Stimulated activated memory B cell treated with anti-CD40 and anti-IgM and Interleukin-4, amounts not matched to agents 10 μg/mL and 1 μg/mL and 100 μg/mL, for 72 hours (primary cell): ENCODE results near the gene RARA.
A peak's percentile ranks its signal among the peaks of the same experiment; 100 is the strongest.
"Not testable (repeated sequence)": the region's sequence is repeated elsewhere in the genome, so short reads cannot be mapped to it uniquely, and the experiment has no call there.

Experiments used
- ATAC-seq: fragments of 150-1000 bp; cut with Tn5 transposase; 2 replicates; pipeline ENCODE4 v1.10.0; 2021
- H3K27ac Mint-ChIP-seq: one replicate; pipeline ENCODE4 v1.8.0; 2022; ENCODE audit warnings: mild to moderate bottlenecking, mixed read lengths
- H3K27me3 Mint-ChIP-seq: one replicate; pipeline ENCODE4 v1.8.0; 2022; ENCODE audit warnings: mixed read lengths
- H3K36me3 Mint-ChIP-seq: one replicate; pipeline ENCODE4 v1.8.0; 2022; ENCODE audit warnings: mixed read lengths
- H3K4me1 Mint-ChIP-seq: one replicate; pipeline ENCODE4 v1.8.0; 2022; ENCODE audit warnings: mixed read lengths
- H3K4me3 Mint-ChIP-seq: one replicate; pipeline ENCODE4 v1.8.0; 2022; ENCODE audit warnings: mild to moderate bottlenecking, moderate library complexity, mixed read lengths
- H3K9me3 Mint-ChIP-seq: one replicate; pipeline ENCODE4 v1.8.0; 2022; ENCODE audit warnings: mixed read lengths

Gene RARA

DNA sequence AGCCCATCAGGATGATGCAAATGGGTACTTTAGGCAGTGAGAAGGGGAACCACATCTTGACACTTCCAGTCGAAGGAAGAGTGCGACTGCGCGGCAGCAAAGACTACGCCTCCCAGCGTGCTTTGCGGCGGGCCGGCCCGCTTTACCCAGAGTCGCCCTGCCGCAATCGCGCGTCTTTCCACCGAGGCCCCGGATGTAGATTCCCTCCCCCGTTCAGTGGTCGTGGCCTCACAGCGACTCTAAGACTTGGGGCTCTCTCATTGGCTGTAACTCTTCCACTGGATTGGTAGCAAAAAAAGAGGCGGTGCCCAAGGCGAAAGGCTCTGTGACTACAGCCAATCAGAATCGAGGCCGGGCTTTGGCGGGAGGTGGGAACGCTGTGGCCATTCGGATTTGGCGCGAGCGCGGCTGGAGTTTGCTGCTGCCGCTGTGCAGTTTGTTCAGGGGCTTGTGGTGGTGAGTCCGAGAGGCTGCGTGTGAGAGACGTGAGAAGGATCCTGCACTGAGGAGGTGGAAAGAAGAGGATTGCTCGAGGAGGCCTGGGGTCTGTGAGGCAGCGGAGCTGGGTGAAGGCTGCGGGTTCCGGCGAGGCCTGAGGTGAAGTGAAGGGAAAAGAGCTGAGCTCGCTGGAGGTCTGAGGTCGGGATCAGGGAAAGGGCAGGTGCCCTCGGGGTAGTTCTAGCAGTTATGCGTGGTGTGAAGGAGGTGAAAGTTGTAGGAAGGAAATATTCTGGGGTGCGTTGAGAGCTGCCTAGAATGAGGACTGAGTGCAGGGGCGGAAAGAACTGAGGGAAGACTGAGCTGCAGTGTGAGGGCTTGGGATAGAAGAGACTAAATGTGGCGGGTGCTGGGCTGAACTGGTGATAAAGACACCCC, 21.2 kb upstream of the RARA start, which contains the start of gene CDC6:
TSS of gene CDC6 (plus strand) at position 386 of the 876 bp plus-strand sequence. CDS start 1,542 bp downstream, outside the sequence.
- Mint-ChIP-seq H3K27ac (peak within 1 kb of the TSS; percentile 83), H3K27me3 (no peaks in the 10 kb centered on the region), H3K9me3 (no peaks in the 10 kb centered on the region), H3K4me1 (peaks cover 19% of the 10 kb centered on the region), H3K36me3 (peaks cover 5% of the 10 kb centered on the region), H3K4me3 (peak within 1 kb of the TSS; percentile 97)
- ATAC-seq: peak; percentile 99

DNA sequence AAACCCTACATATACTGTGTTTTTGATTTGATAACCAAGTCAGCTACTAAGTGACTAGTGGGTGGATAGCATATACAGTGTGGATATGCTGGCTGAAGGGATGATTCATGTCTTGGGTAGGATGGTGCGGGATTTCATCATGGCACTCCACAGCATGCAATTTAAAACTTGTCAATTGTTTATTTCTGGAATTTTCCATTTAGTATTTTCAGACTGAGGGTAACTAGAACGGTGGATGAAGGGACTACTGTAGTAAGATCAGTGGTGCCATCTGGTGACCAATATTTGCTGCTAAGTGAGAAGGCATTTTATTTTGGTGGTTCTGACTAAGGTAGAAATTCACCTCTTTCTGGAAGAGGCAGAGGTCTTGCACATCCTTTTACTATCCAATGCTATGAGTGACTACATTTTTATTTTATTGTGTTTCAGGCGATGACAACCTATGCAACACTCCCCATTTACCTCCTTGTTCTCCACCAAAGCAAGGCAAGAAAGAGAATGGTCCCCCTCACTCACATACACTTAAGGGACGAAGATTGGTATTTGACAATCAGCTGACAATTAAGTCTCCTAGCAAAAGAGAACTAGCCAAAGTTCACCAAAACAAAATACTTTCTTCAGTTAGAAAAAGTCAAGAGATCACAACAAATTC, 18.2 kb upstream of the RARA start:
- no peaks in the 10 kb centered on the region for H3K27me3 Mint-ChIP-seq
- H3K36me3 Mint-ChIP-seq: peaks cover 8% of the 10 kb centered on the region
- ATAC-seq: no peak
- no peak overlapping the region for H3K27ac Mint-ChIP-seq
- H3K9me3 Mint-ChIP-seq: no peaks in the 10 kb centered on the region
- H3K4me3 Mint-ChIP-seq: no peak overlapping the region
- H3K4me1 Mint-ChIP-seq: peaks cover 19% of the 10 kb centered on the region

DNA sequence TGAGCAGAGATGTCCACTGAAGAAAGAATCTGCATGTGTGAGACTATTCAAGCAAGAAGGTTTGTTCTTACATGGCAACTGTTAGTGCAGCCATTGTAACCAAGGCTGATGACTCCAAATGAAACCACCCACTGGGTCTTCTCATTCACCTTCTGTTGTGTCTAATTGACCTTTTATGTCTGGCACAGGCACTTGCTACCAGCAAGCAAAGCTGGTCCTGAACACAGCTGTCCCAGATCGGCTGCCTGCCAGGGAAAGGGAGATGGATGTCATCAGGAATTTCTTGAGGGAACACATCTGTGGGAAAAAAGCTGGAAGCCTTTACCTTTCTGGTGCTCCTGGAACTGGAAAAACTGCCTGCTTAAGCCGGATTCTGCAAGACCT, 17.7 kb upstream of the RARA start:
- Mint-ChIP-seq H3K4me1 (peaks cover 19% of the 10 kb centered on the region), H3K27ac (no peak overlapping the region), H3K9me3 (no peaks in the 10 kb centered on the region), H3K27me3 (no peaks in the 10 kb centered on the region), H3K4me3 (no peak overlapping the region), H3K36me3 (peaks cover 11% of the 10 kb centered on the region)
- ATAC-seq: no peak

DNA sequence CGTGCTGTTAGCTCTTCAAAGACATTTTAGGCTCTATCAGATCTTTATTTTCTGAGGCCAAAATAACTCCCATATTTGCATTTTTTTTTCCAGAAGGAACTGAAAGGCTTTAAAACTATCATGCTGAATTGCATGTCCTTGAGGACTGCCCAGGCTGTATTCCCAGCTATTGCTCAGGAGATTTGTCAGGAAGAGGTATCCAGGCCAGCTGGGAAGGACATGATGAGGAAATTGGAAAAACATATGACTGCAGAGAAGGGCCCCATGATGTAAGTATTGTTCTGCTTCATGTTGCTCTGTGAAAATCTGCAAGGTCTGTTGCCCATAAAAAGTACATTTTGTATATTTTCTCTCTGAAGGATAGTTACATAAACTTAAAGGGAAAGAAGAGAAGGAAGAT, 15.6 kb upstream of the RARA start:
- no peak for ATAC-seq
- peaks cover 5% of the 10 kb centered on the region for H3K4me1 Mint-ChIP-seq
- no peaks in the 10 kb centered on the region for H3K9me3 Mint-ChIP-seq
- peaks cover 11% of the 10 kb centered on the region for H3K36me3 Mint-ChIP-seq
- no peak overlapping the region for H3K27ac Mint-ChIP-seq
- no peaks in the 10 kb centered on the region for H3K27me3 Mint-ChIP-seq
- H3K4me3 Mint-ChIP-seq: no peak overlapping the region

DNA sequence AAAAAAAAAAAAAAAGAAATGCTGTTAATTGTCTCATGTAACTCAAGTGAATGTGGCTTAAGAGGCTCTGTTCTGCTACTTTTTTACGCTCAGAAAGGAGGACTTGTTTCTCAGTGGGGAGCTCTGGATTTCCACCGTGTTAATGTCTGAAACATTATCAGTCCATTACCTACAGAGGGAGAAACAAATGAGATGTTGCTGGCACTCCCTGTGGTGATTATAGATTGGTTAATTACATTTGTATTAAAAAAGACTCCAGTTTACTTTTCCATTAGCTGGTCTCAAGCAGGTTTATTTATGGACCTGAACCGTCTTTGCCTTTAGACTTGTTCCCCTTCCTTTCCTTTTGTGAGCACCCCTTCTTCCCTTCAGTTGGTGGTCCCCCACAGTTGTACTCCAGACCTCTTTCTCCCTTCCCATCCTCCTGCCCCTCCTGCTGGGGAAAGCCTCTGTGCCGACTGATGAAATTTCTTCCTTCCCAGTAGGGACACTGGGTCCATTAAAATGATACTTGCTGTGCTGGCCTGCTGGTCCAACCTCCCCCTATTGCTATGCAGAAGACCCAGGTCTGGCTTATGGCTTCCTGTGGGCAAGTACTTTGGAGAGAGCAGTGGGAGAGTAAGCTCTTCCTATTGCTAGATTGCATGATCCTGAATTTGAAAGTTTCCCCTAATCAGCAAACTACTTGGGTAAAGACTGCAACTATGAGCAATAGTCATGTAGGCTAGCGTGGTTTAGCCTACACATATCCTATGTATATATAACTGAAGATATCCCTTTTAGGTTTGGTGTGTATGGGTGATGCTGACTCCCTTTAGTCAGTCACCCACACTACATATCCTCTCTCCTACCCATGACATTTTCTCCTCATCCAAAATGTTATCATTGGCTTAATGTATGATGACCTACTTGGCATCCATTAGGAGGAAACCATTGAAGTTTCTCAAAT, 13.2 kb upstream of the RARA start:
- ATAC-seq: no peak
- H3K27me3 Mint-ChIP-seq: no peaks in the 10 kb centered on the region
- peak overlapping the region; percentile 24 for H3K27ac Mint-ChIP-seq
- H3K4me3 Mint-ChIP-seq: no peak overlapping the region
- no peaks in the 10 kb centered on the region for H3K9me3 Mint-ChIP-seq
- peaks cover 4% of the 10 kb centered on the region for H3K4me1 Mint-ChIP-seq
- peaks cover 10% of the 10 kb centered on the region for H3K36me3 Mint-ChIP-seq

DNA sequence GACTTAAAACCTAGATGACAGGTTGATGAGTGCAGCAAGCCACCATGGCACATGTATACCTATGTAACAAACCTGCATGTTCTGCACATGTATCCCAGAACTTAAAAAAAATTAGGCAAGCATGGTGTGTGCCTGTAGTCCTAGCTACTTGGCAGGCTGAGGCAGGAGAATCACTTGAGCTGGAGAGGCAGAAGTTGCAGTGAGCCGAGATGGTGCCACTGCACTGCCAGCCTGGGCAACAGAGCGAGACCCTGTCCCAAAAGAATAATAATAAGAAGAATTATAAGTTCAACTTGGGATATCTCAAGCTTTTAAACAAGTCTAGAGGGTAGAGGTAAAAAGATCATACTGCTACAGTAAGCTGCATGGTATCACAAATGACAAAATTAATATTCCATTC, 11.5 kb upstream of the RARA start:
- no peak overlapping the region for H3K4me3 Mint-ChIP-seq
- no peaks in the 10 kb centered on the region for H3K27me3 Mint-ChIP-seq
- peaks cover 6% of the 10 kb centered on the region for H3K36me3 Mint-ChIP-seq
- H3K4me1 Mint-ChIP-seq: no peaks in the 10 kb centered on the region
- no peaks in the 10 kb centered on the region for H3K9me3 Mint-ChIP-seq
- ATAC-seq: no peak
- no peak overlapping the region for H3K27ac Mint-ChIP-seq

DNA sequence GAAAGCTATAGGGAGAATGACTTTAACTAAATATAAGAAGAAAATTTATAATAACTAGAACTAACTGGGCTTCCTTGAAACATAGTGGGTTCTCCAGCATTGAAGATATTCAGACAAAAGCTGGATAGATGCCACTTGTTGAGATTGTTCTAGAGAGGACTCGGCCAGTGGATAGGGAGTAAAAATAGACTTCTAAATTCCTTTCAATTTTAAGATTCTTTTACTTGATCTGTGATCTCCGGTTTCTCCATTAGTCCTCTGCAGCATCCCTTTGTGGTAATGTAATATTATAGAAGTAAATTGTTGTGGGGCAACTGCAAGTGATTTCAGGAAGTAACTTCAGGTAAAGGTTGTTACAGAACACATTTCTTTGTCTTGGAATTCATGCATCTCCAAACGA, 10.3 kb upstream of the RARA start:
- ATAC-seq: no peak
- H3K4me1 Mint-ChIP-seq: peaks cover 7% of the 10 kb centered on the region
- H3K4me3 Mint-ChIP-seq: no peak overlapping the region
- peaks cover 6% of the 10 kb centered on the region for H3K36me3 Mint-ChIP-seq
- H3K27ac Mint-ChIP-seq: no peak overlapping the region
- no peaks in the 10 kb centered on the region for H3K27me3 Mint-ChIP-seq
- H3K9me3 Mint-ChIP-seq: no peaks in the 10 kb centered on the region

DNA sequence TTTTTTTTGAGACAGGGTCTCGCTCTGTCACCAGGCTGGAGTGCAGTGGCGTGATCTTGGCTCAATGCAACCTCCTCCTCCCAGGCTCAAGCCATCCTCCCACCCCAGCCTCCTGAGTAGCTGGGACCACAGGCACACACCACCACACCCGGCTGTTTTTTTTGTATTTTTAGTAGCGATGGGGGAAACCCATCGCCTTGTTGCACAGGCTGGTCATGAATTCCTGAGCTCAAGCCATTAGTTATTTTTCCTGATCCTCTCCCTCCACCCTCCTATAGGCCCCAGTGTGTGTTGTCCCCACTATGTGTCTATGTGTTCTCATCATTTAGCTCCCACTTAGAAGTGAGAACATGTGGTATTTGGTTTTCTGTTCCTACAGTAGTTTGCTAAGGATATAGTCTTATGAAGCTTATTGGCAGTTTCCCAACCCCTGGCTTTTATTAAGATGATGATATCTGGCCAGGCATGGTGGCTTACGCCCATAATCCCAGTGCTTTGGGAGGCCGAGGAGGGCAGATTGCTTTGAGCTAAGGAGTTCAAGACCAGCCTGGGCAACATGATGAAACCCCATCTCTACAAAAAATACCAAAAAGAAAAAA, 9.7 kb upstream of the RARA start:
- ATAC-seq, H3K27me3 Mint-ChIP-seq, H3K9me3 Mint-ChIP-seq, H3K36me3 Mint-ChIP-seq, H3K4me1 Mint-ChIP-seq, H3K27ac Mint-ChIP-seq, H3K4me3 Mint-ChIP-seq: not testable (repeated sequence)

DNA sequence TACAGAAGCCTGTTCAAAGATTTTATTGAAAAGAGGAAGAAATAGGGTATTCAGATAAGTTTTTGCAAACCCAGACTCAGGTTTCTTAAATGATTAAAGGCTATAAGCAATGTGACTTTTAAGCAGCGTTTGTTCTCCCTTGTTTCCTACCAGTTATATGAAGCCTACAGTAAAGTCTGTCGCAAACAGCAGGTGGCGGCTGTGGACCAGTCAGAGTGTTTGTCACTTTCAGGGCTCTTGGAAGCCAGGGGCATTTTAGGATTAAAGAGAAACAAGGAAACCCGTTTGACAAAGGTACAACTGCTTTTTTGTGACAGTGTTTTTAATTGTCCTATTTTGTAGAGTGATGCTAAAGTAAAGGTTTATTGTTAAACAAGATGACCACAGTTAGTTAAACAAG, 7.7 kb upstream of the RARA start:
- no peak for ATAC-seq
- H3K36me3 Mint-ChIP-seq: no peaks in the 10 kb centered on the region
- no peaks in the 10 kb centered on the region for H3K9me3 Mint-ChIP-seq
- H3K4me1 Mint-ChIP-seq: peaks cover 7% of the 10 kb centered on the region
- no peaks in the 10 kb centered on the region for H3K27me3 Mint-ChIP-seq
- no peak overlapping the region for H3K4me3 Mint-ChIP-seq
- no peak overlapping the region for H3K27ac Mint-ChIP-seq

DNA sequence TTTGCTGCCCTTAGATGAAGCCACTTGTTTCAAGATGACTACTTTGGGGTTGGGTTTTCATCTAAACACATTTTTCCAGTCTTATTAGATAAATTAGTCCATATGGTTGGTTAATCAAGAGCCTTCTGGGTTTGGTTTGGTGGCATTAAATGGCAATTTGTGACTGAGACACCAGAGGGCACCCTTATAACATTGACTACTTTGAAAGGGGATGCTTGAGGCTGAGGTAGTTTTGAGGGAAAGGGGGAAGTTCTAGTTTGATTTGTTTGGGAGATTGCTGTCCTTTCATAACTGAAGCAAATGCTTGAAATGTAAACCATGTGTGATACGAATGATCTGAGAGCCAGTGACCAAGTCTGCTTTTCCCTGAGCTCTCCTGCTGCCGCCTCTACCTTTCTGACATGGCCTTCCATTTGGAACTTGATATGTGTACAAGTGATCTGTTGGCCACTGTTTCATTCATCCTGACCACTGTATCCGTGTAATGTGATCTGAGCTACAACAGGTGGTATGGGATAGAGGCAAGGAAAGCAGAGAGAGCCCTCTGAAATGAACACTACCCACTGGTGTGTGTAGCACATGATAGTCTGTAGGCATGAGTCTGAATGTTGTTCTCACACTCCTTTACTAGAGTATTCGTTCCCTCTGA, 5.8 kb upstream of the RARA start:
- no peak overlapping the region for H3K4me3 Mint-ChIP-seq
- H3K27me3 Mint-ChIP-seq: no peaks in the 10 kb centered on the region
- no peaks in the 10 kb centered on the region for H3K36me3 Mint-ChIP-seq
- no peak overlapping the region for H3K27ac Mint-ChIP-seq
- peak; percentile 72 for ATAC-seq
- no peaks in the 10 kb centered on the region for H3K9me3 Mint-ChIP-seq
- H3K4me1 Mint-ChIP-seq: peaks cover 7% of the 10 kb centered on the region

DNA sequence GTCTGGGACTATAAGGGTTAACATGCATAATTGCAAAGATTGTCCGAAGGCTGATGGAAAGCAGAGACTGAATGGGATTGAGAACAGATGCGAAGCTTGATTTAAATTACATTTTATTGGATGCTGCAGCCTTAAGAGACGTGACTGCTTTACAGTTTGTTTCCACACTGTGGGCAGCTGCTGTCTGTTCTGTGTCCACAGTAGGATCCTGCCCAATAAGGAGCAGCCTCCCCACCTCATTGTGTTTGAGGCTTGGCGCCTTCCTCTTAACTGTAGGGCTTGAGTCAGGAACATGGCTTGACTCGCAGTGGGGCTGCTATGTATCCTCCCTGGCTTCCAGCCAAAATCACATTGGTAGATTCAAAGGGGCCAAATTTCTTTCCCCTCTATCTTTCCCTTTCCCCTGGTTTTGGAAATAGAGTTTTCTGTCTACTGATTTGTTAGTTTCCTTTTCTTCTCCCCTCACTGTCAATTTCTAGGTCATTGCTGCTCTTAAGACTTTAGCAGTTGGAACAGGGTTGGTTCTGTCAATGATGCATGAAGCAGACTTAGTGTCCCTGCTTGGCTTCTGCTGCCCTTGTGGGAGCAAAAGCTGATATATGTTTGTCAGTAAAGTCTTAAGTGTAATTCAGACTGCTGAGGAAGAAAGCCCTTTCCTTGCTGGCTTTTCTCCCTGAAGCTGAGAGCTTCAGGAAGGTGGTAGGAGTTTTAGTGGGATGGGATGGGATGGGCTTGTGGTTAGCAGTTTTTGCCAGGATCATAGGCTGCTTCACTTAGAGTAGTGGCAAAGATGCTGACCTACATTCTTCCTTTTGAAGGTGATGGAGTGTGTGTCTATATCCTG, 5.0 kb upstream of the RARA start:
- no peaks in the 10 kb centered on the region for H3K36me3 Mint-ChIP-seq
- H3K4me3 Mint-ChIP-seq: no peak overlapping the region
- no peaks in the 10 kb centered on the region for H3K27me3 Mint-ChIP-seq
- H3K4me1 Mint-ChIP-seq: peaks cover 7% of the 10 kb centered on the region
- no peak for ATAC-seq
- H3K9me3 Mint-ChIP-seq: no peaks in the 10 kb centered on the region
- peak overlapping the region; percentile 7 for H3K27ac Mint-ChIP-seq

DNA sequence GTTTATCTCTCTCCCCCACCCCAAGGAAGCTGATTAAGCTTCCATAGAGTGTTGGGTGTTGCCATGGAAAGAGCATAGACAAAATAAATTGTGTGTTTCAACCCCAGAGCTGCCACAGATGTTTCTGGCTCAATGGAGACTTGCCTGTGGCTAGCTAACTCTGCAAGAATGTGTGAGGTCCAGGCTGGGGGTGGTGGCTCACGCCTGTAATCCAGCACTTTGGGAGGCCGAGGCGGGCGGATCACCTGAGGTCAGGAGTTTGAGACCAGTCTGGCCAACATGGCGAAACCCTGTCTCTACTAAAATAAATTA, 4.5 kb upstream of the RARA start:
- peak overlapping the region; percentile 7 for H3K27ac Mint-ChIP-seq
- not testable (repeated sequence) for ATAC-seq, H3K4me3 Mint-ChIP-seq, H3K27me3 Mint-ChIP-seq, H3K4me1 Mint-ChIP-seq, H3K36me3 Mint-ChIP-seq, H3K9me3 Mint-ChIP-seq

DNA sequence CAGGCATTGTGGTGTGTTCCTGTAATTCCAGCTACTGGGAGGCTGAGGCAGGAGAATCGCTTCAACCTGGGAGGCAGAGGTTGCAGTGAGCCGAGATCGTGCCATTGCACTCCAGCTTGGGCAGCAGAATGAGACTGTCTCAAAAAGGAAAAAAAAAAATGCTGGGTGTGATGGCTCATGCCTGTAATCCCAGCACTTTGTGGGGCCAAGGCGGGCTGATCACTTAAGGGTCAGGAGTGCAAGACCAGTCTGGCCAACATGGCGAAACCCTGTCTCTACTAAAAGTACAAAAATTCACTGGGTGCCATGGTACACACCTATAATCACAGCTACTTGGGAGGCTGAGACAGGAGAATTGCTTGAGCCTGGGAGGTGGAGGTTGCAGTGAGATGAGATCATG, 4.1 kb upstream of the RARA start:
- not testable (repeated sequence) for H3K4me3 Mint-ChIP-seq, H3K4me1 Mint-ChIP-seq, H3K9me3 Mint-ChIP-seq, H3K36me3 Mint-ChIP-seq, H3K27ac Mint-ChIP-seq, H3K27me3 Mint-ChIP-seq, ATAC-seq

DNA sequence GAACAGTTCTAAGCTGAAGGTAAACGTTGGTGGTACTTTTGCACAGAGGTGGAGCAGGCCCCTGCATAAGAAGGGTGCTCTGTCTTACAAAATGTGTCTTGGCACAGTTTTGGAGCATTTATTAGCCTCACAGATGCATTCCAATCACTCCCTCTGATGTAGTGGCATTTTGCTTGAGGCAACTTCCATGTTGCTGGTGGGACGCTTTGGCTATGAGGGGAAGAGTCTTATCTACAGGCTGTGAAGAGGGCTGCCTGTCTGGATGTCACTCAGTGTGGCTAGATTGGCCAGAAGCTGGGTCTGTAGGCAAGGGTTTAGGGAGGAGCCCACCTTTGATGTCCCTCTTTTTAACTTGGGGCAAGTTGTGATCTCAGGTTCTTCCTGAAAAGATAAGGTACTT, 2.6 kb upstream of the RARA start:
- no peak for ATAC-seq
- Mint-ChIP-seq H3K27ac (no peak overlapping the region), H3K4me3 (no peak overlapping the region), H3K4me1 (peaks cover 7% of the 10 kb centered on the region), H3K9me3 (no peaks in the 10 kb centered on the region), H3K27me3 (no peaks in the 10 kb centered on the region), H3K36me3 (no peaks in the 10 kb centered on the region)
